Central memory CD8-positive, alpha-beta T cell (primary cell): ENCODE results near the gene ZIM2.

Source experiments
- ATAC-seq: fragments of 150-1000 bp; cut with Tn5 transposase; replicated peaks from 2 replicates; pipeline ENCODE4 v1.10.0; 2022; ENCODE audit warnings: mild to moderate bottlenecking, moderate FRiP score, moderate number of reproducible peaks; ENCODE audit not compliant: poor library complexity, severe bottlenecking; ENCODE audit errors: extremely low read depth
- DNase-seq, 2 donors: peaks; one replicate each; pipeline ENCODE4 v3.0.0; 2021; ENCODE audit warnings: low spot score in 2 of 2
- H3K27ac Mint-ChIP-seq: one replicate; pipeline ENCODE4 v1.8.0; 2022; ENCODE audit warnings: low read depth, mild to moderate bottlenecking, moderate library complexity, mixed read lengths
- H3K27me3 Mint-ChIP-seq: one replicate; pipeline ENCODE4 v1.8.0; 2022; ENCODE audit warnings: mixed read lengths
- H3K36me3 Mint-ChIP-seq: one replicate; pipeline ENCODE4 v1.8.0; 2022; ENCODE audit warnings: mild to moderate bottlenecking, moderate library complexity, mixed read lengths; ENCODE audit not compliant: insufficient read depth
- H3K4me1 Mint-ChIP-seq: one replicate; pipeline ENCODE4 v1.8.0; 2022; ENCODE audit warnings: mixed read lengths
- H3K4me3 Mint-ChIP-seq: one replicate; pipeline ENCODE4 v1.8.0; 2022; ENCODE audit warnings: mild to moderate bottlenecking, moderate library complexity, mixed read lengths
- H3K9me3 Mint-ChIP-seq: one replicate; pipeline ENCODE4 v1.8.0; 2022; ENCODE audit warnings: mixed read lengths

The ZIM2 gene

GRCh38 chr19:56751078-56751489, 89.4 kb downstream of the ZIM2 start:
- no peak overlapping the region for H3K27ac Mint-ChIP-seq
- H3K4me3 Mint-ChIP-seq: no peak overlapping the region
- no peaks in the 10 kb centered on the region for H3K27me3 Mint-ChIP-seq
- ATAC-seq (no peak), DNase-seq (no peak)
- H3K4me1 Mint-ChIP-seq: no peaks in the 10 kb centered on the region
- no peaks in the 10 kb centered on the region for H3K36me3 Mint-ChIP-seq
- peaks cover 17% of the 10 kb centered on the region for H3K9me3 Mint-ChIP-seq

DNA sequence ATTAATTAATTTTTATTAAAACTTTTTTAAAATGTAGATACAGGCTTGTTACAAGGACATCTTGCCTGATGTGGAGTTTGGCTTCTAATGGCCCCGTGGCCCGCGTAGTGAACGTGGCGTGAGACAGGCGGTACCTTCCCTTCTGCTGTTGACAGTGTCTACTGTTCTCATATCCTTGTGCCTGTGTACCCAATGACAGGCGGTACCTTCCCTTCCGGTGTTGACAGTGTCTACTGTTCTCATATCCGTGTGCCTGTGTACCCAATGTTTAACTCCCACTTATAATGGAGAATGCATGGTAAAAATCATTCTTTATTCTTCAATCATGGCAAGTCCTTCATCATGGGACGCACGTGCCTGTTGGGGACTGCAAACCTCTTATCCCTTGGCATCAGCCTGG, 89.9 kb downstream of the ZIM2 start:
- H3K9me3 Mint-ChIP-seq: peaks cover 17% of the 10 kb centered on the region

GRCh38 chr19:56748378-56748777, 92.1 kb downstream of the ZIM2 start:
- H3K36me3 Mint-ChIP-seq: no peaks in the 10 kb centered on the region
- no peaks in the 10 kb centered on the region for H3K4me1 Mint-ChIP-seq
- no peaks in the 10 kb centered on the region for H3K27me3 Mint-ChIP-seq
- ATAC-seq: no peak
- no peak overlapping the region for H3K27ac Mint-ChIP-seq
- no peak for DNase-seq
- no peak overlapping the region for H3K4me3 Mint-ChIP-seq
- peaks cover 24% of the 10 kb centered on the region for H3K9me3 Mint-ChIP-seq

More for the DNA sequence above, 89.9 kb downstream of the ZIM2 start:
- Mint-ChIP-seq H3K27me3 (no peaks in the 10 kb centered on the region), H3K27ac (no peak overlapping the region), H3K4me3 (no peak overlapping the region), H3K36me3 (no peaks in the 10 kb centered on the region), H3K4me1 (no peaks in the 10 kb centered on the region)
- DNase-seq (no peak), ATAC-seq (no peak)

DNA sequence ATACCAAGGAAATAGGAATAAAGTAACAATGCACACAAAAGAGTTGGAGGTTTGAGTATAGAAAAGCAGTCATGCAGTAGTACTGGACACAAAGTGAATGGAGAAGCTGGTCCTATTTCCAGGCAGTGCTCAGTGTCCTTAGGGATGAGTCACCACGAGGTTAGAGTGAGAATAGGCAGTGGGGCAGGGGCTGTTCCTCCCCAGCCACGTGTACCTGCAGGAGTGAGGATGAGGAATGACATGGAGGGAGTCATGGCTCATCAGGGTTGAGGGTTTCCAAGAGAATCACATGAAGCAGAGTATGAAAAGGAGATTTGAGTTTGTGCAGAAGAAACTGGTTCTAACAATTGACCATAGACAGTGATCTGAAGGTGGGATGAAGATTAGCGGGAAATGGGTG, 94.2 kb downstream of the ZIM2 start:
- Mint-ChIP-seq H3K4me3 (no peak overlapping the region), H3K27me3 (no peaks in the 10 kb centered on the region), H3K4me1 (no peaks in the 10 kb centered on the region), H3K27ac (no peak overlapping the region), H3K36me3 (no peaks in the 10 kb centered on the region), H3K9me3 (peaks cover 29% of the 10 kb centered on the region)
- ATAC-seq (no peak), DNase-seq (no peak)

- Mint-ChIP-seq H3K27me3 (no peaks in the 10 kb centered on the region), H3K9me3 (peaks cover 32% of the 10 kb centered on the region), H3K4me3 (no peak overlapping the region), H3K4me1 (no peaks in the 10 kb centered on the region), H3K36me3 (no peaks in the 10 kb centered on the region), H3K27ac (no peak overlapping the region)
- ATAC-seq (no peak), DNase-seq (no peak)
Observed at GRCh38 chr19:56740501-56740900, 100.0 kb downstream of the ZIM2 start.

DNA sequence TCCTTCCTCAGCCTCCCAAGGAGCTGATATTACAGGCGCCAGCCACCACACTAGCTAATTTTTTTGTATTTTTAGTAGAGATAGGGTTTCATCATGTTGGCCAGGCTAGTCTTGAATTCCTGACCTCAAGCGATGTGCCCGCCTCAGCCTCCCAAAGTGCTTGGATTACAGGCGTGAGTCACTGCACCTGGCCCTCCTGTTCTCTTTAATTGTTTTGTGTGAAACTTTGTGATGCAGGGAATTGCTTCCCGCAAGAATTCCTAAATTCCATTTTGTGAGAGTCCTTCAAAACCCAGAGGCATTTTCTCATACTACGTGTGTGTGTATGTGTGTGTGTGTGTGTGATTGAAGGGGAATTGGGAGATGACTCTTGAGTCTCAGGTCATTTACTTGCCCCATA, 104.0 kb downstream of the ZIM2 start:
- H3K9me3 Mint-ChIP-seq: peaks cover 34% of the 10 kb centered on the region
- H3K27me3 Mint-ChIP-seq: no peaks in the 10 kb centered on the region
- H3K4me3 Mint-ChIP-seq: no peak overlapping the region
- DNase-seq (no peak), ATAC-seq (no peak)
- no peaks in the 10 kb centered on the region for H3K36me3 Mint-ChIP-seq
- no peak overlapping the region for H3K27ac Mint-ChIP-seq
- H3K4me1 Mint-ChIP-seq: no peaks in the 10 kb centered on the region

- DNase-seq (no peak), ATAC-seq (no peak)
- Mint-ChIP-seq H3K9me3 (peaks cover 33% of the 10 kb centered on the region), H3K27ac (no peak overlapping the region), H3K4me3 (no peak overlapping the region), H3K27me3 (no peaks in the 10 kb centered on the region), H3K4me1 (no peaks in the 10 kb centered on the region), H3K36me3 (no peaks in the 10 kb centered on the region)
Observed at GRCh38 chr19:56732976-56733375, 107.5 kb downstream of the ZIM2 start.

DNA sequence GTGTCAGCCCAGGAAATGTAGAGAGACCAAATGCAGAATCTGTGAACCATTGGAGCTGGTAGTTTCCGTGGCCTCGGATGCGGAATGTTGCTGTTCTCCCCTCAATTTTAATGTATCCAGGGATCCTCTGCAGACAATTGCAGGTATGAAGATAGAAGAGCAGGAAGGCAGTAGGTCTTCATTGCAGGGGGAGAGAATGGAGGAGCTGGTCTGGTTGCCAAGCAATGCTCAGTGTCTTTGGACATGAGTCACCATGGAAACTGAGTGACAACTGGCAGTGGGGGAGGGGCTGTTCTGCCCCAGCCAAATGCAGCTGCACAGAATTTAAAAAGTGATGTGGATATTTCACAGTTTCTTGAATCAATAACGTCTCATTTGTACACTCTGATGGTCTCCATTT, 112.8 kb downstream of the ZIM2 start:
- DNase-seq (no peak), ATAC-seq (no peak)
- H3K4me1 Mint-ChIP-seq: no peaks in the 10 kb centered on the region
- no peaks in the 10 kb centered on the region for H3K36me3 Mint-ChIP-seq
- H3K4me3 Mint-ChIP-seq: no peak overlapping the region
- H3K27me3 Mint-ChIP-seq: no peaks in the 10 kb centered on the region
- H3K27ac Mint-ChIP-seq: no peak overlapping the region
- peaks cover 23% of the 10 kb centered on the region for H3K9me3 Mint-ChIP-seq

DNA sequence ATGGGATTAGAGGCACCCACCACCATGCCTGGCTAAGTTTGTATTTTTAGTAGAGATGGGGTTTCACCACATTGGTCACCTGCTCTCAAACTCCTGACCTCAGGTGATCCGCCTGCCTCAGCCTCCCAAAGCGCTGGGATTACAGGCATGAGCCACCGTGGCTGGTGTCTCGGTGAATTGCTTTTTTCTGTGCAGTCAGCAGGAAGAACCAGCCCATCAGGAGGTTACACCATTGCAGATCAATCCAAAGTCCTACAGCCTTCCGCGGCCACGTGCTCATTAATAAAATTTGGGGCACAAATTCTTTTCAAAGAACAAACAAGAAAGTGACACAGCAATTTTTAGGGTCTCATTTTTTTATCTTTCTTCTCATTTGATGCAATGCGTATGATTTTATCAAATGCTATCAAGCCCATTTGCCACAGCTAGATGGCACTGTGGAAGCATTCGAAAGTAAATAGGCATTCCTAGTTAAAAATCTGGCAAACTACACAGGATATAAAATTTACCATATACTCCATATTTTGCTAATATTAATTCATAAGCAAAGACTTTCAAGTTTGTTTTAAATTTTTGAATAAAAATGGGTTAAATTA, 114.6 kb downstream of the ZIM2 start:
- Mint-ChIP-seq H3K4me1 (no peaks in the 10 kb centered on the region), H3K9me3 (peaks cover 19% of the 10 kb centered on the region)

More for the DNA sequence above, 114.6 kb downstream of the ZIM2 start:
- DNase-seq (no peak), ATAC-seq (no peak)
- H3K36me3 Mint-ChIP-seq: no peaks in the 10 kb centered on the region
- H3K4me3 Mint-ChIP-seq: no peak overlapping the region
- H3K27me3 Mint-ChIP-seq: no peaks in the 10 kb centered on the region
- H3K27ac Mint-ChIP-seq: no peak overlapping the region
